K562 (cell line): Measurements from ENCODE around the gene TUBGCP6. TPM values are rescaled to one million over a fixed set of nuclear protein-coding genes. Genes with fewer than 3 reads are reported as not detected.
A peak's percentile ranks its signal among the peaks of the same experiment; 100 is the strongest.

ENCODE experiments used
- ATAC-seq: fragments of 200-7000 bp; cut with Tn5 transposase; 3 replicates; pipeline ENCODE4 v1.9.1; 2020; ENCODE audit warnings: moderate library complexity
- BruUV-seq: library from RNA; stranded (reverse); fragments of 400-500 nt; replicated peaks from 2 replicates; lab custom pipeline; 2021; lab: Mats Ljungman, UMichigan
- CTCF ChIA-PET: fragments of 300-600 bp; formaldehyde crosslinking; extraction: SDS; loops from one replicate; lab custom pipeline; 2021; ENCODE audit warnings: low intra/inter-chr PET ratio; lab: Yijun Ruan, JAX
- POLR2A ChIA-PET: fragments of 300-600, 350-650 bp; sonication (Branson Sonifier 250); formaldehyde crosslinking; extraction: SDS; loops from one replicate; lab custom pipeline; 2021; ENCODE audit warnings: antibody characterized with exemption, inconsistent platforms; lab: Yijun Ruan, JAX
- DNase-seq, 4 experiments: peaks; one replicate each; pipeline versions ENCODE4 v3.0.0 to v3.0.0-alpha.2; 2011 to 2018; ENCODE audit warnings: low spot score in 3 of 4, mixed read lengths in 3 of 4; ENCODE audit errors: extremely low read depth in 1 of 4
- FAIRE-seq: peaks from 2 replicates; lab custom pipeline; 2011; peaks lifted over from hg19 to GRCh38; lab: Jason Lieb, UNC
- H2AFZ ChIP-seq: 2 replicates; pipeline ENCODE4 v1.6.0; 2011; ENCODE audit warnings: low read depth, low read length, control low read depth, inconsistent platforms
- H3K27ac ChIP-seq: fragments of 200-600 bp; 3 replicates; pipeline ENCODE4 v1.8.0; 2011; ENCODE audit warnings: low read depth, mild to moderate bottlenecking, control low read depth, inconsistent platforms, low read length, moderate library complexity, mixed read lengths; ENCODE audit errors: extremely low read depth
- H3K27me3 ChIP-seq, 2 experiments: fragments of 300-600 bp in 1 of 2; 2 replicates in 1 of 2; 3 replicates in 1 of 2; pipeline versions ENCODE4 v1.6.0 to v1.8.0; 2011; ENCODE audit warnings: inconsistent platforms in 2 of 2, low read length in 2 of 2, mild to moderate bottlenecking in 1 of 2, mixed read lengths in 1 of 2, moderate library complexity in 1 of 2; ENCODE audit not compliant: control insufficient read depth in 2 of 2, insufficient read depth in 2 of 2
- H3K36me3 ChIP-seq: fragments of 300-600 bp; 3 replicates; pipeline ENCODE4 v1.8.0; 2011; ENCODE audit warnings: mild to moderate bottlenecking, low read length, inconsistent platforms; ENCODE audit not compliant: control insufficient read depth, insufficient read depth
- H3K4me1 ChIP-seq, 2 experiments: fragments of 200-600 bp in 1 of 2; replicated peaks in 1 of 2; 2 replicates in 1 of 2; 3 replicates in 1 of 2; pipeline versions ENCODE4 v1.5.1 to v1.8.0; 2011; ENCODE audit warnings: inconsistent platforms in 2 of 2, low read length in 2 of 2, mild to moderate bottlenecking in 1 of 2, mixed read lengths in 1 of 2, moderate library complexity in 1 of 2; ENCODE audit not compliant: control insufficient read depth in 2 of 2, insufficient read depth in 2 of 2
- H3K4me2 ChIP-seq: 2 replicates; pipeline ENCODE4 v1.6.1; 2011; ENCODE audit warnings: low read length, control low read depth, inconsistent platforms, mixed read lengths; ENCODE audit not compliant: insufficient read depth
- H3K4me3 ChIP-seq: fragments of 200-600 bp; sonication (generic), shearing (Covaris generic); 2 replicates; pipeline ENCODE4 v1.5.1; 2016; ENCODE audit warnings: control low read depth, inconsistent platforms
- H3K79me2 ChIP-seq: fragments of 200-600 bp; 3 replicates; pipeline ENCODE4 v1.8.0; 2011; ENCODE audit warnings: low read length, inconsistent platforms; ENCODE audit not compliant: control insufficient read depth, insufficient read depth
- H3K9ac ChIP-seq, 2 experiments: 2 replicates each; pipeline versions ENCODE4 v1.6.0 to v1.6.1; 2011; ENCODE audit warnings: low read depth in 2 of 2, low read length in 2 of 2, control low read depth in 1 of 2, inconsistent platforms in 1 of 2, mild to moderate bottlenecking in 1 of 2, mixed read lengths in 1 of 2; ENCODE audit not compliant: insufficient read depth in 1 of 2
- H3K9me1 ChIP-seq: one replicate; pipeline ENCODE4 v1.6.0; 2011; ENCODE audit warnings: inconsistent platforms, mild to moderate bottlenecking, low read length, moderate library complexity; ENCODE audit not compliant: control insufficient read depth, insufficient read depth
- H3K9me3 ChIP-seq: replicated peaks from 2 replicates; pipeline ENCODE4 v1.5.1; 2011; ENCODE audit warnings: low read depth, low read length, inconsistent platforms; ENCODE audit not compliant: control insufficient read depth, insufficient read depth
- H4K20me1 ChIP-seq: replicated peaks from 2 replicates; pipeline ENCODE4 v1.6.1; 2011; ENCODE audit warnings: low read length, inconsistent platforms, mixed read lengths; ENCODE audit not compliant: control insufficient read depth, insufficient read depth
- ATF7 ChIP-seq: fragments of 450-650 bp; IDR thresholded peaks from 2 replicates; pipeline ENCODE4 v1.7.1; 2014; ENCODE audit warnings: mild to moderate bottlenecking, moderate library complexity
- DDX20 ChIP-seq: fragments of 450-650 bp; IDR thresholded peaks from 2 replicates; pipeline ENCODE4 v1.6.1; 2016; ENCODE audit warnings: missing genetic modification characterization, low read depth, mild to moderate bottlenecking, missing compliant biosample characterization, moderate library complexity
- POLR2G ChIP-seq: fragments of 200-400 bp; formaldehyde crosslinking; IDR thresholded peaks from 2 replicates; pipeline ENCODE4 v1.6.1; 2017; ENCODE audit warnings: low read depth, mild to moderate bottlenecking, antibody characterized with exemption, low read length, moderate library complexity
- RBM22 ChIP-seq: fragments of 200-400 bp; formaldehyde crosslinking; IDR thresholded peaks from 2 replicates; pipeline ENCODE4 v1.6.1; 2018; ENCODE audit warnings: low read length, low read depth; ENCODE audit not compliant: poor library complexity, severe bottlenecking
- ZNF143 ChIP-seq: sonication (generic); formaldehyde crosslinking; IDR thresholded peaks from 2 replicates; pipeline ENCODE4 v1.9.0; 2022; ENCODE audit warnings: mild to moderate bottlenecking, missing genetic modification reagents
- ZNF212 ChIP-seq: fragments of 450-650 bp; formaldehyde crosslinking; IDR thresholded peaks from 2 replicates; pipeline ENCODE4 v1.4.0; 2020; ENCODE audit warnings: mild to moderate bottlenecking
- WGBS: fragments of 100-300 bp; shearing (Covaris generic); methylation state at CpG from one replicate; pipeline ENCODE4 v1.1.6; 2016; ENCODE audit warnings: low coverage, mixed read lengths; ENCODE audit not compliant: insufficient coverage; ENCODE audit errors: missing lambda C conversion rate; 5-methylcytosine and 5-hydroxymethylcytosine counted together
- in situ Hi-C: fragments of 300-500 bp; cut with MboI; formaldehyde crosslinking; loops from 4 replicates; pipeline ENCODE4 v1.15.0; 2018; ENCODE audit warnings: inconsistent platforms, mixed read lengths
- intact Hi-C: fragments of 100-400 bp; cut with micrococcal nuclease; formaldehyde crosslinking; loops from 2 replicates; pipeline ENCODE4 v1.14.2; 2022
- polyA plus RNA-seq, 8 experiments: library from polyadenylated mRNA; depleted of rRNA in 4 of 8; stranded (reverse) in 5 of 8; unstranded in 3 of 8; fragments of >200 nt; fragmentation: Nextera tagmentation in 2 of 8; fragmentation: Illumina TruSeq in 1 of 8; extraction: Ambion mirVana in 2 of 8; extraction: Trizol in 1 of 8; gene quantifications; 2 replicates each; pipeline versions ENCODE4 v1.2.1 to v1.2.3, GENCODE V29; 2011 to 2014; ENCODE audit warnings: inconsistent platforms in 1 of 8, missing spikeins in 1 of 8
- total RNA-seq, 7 experiments: library from RNA; depleted of rRNA in 6 of 7; stranded (reverse); fragments of >200 nt in 6 of 7; fragmentation: Illumina TruSeq in 2 of 7; extraction: Trizol in 2 of 7; gene quantifications; 2 replicates each; pipeline versions ENCODE4 v1.2.1 to v1.2.3, GENCODE V29; 2011 to 2021; ENCODE audit warnings: low replicate concordance in 1 of 7
- TF ChIP-seq, protein P1 (sequence below): fragments of 250-450 bp; sonication (Bioruptor Pico); IDR thresholded peaks from 2 replicates; pipeline ENCODE4 v1.4.0; 2020

Gene TUBGCP6
- total and polyA plus RNA-seq, 9 of the 15 experiments (the other 6 are each of a cell fraction or from before 2014, with no cell fraction given) = 0.76 to 33.0 (median 10.1) TPM

- Histone ChIP-seq H4K20me1 (0 out of 2 replicates have a peak, but pooled peaks cover 3% of the 10 kb centered on the region), H3K4me1 (peaks cover 0 to 36% of the 10 kb centered on the region in 2 experiments; a peak in 2 of 5 replicates), H3K27ac (no peak overlapping the region), H3K4me3 (no peak overlapping the region), H3K9me1 (no peaks in the 10 kb centered on the region), H3K79me2 (peaks cover 13% of the 10 kb centered on the region; the same call in 2 of the 3 replicates), H3K9ac (no peak overlapping the region), H3K27me3 (no peaks in the 10 kb centered on the region), H2AFZ (no peak overlapping the region), H3K36me3 (peaks cover 64% of the 10 kb centered on the region), H3K9me3 (0 out of 2 replicates have a peak, but pooled peaks cover 2% of the 10 kb centered on the region), H3K4me2 (no peak overlapping the region)
- intact Hi-C loops (no loop called here), in situ Hi-C loops (loop anchor here (5.0 kb wide), 1 partner anchor 68 kb away; no protein-coding TSS in a partner anchor)
- FAIRE-seq = no peak
- ChIA-PET CTCF (interaction anchor here (0.6 to 2.4 kb wide), 3 partner anchors 40 to 64 kb away, joined by 3 to 12 read pairs (median 10); partner anchors contain the start of gene PANX2), POLR2A (no interaction called here)
- WGBS = 93% methylated on average over 11 of the region's 32 CpGs
- no peak for ATAC-seq
- TF ChIP-seq RBM22 = peak; percentile 63
- TF ChIP-seq POLR2G = peak; percentile 69
- TF ChIP-seq ZNF212 (CRISPR knock-in tag) = no peak
- no peak for TF ChIP-seq ATF7
- TF ChIP-seq, protein P1, sequence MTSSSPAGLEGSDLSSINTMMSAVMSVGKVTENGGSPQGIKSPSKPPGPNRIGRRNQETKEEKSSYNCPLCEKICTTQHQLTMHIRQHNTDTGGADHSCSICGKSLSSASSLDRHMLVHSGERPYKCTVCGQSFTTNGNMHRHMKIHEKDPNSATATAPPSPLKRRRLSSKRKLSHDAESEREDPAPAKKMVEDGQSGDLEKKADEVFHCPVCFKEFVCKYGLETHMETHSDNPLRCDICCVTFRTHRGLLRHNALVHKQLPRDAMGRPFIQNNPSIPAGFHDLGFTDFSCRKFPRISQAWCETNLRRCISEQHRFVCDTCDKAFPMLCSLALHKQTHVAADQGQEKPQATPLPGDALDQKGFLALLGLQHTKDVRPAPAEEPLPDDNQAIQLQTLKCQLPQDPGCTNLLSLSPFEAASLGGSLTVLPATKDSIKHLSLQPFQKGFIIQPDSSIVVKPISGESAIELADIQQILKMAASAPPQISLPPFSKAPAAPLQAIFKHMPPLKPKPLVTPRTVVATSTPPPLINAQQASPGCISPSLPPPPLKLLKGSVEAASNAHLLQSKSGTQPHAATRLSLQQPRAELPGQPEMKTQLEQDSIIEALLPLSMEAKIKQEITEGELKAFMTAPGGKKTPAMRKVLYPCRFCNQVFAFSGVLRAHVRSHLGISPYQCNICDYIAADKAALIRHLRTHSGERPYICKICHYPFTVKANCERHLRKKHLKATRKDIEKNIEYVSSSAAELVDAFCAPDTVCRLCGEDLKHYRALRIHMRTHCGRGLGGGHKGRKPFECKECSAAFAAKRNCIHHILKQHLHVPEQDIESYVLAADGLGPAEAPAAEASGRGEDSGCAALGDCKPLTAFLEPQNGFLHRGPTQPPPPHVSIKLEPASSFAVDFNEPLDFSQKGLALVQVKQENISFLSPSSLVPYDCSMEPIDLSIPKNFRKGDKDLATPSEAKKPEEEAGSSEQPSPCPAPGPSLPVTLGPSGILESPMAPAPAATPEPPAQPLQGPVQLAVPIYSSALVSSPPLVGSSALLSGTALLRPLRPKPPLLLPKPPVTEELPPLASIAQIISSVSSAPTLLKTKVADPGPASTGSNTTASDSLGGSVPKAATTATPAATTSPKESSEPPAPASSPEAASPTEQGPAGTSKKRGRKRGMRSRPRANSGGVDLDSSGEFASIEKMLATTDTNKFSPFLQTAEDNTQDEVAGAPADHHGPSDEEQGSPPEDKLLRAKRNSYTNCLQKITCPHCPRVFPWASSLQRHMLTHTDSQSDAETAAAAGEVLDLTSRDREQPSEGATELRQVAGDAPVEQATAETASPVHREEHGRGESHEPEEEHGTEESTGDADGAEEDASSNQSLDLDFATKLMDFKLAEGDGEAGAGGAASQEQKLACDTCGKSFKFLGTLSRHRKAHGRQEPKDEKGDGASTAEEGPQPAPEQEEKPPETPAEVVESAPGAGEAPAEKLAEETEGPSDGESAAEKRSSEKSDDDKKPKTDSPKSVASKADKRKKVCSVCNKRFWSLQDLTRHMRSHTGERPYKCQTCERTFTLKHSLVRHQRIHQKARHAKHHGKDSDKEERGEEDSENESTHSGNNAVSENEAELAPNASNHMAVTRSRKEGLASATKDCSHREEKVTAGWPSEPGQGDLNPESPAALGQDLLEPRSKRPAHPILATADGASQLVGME (CRISPR knock-in tag) = no peak
- TF ChIP-seq DDX20 (tag) = no peak
- no peak for TF ChIP-seq ZNF143 (CRISPR knock-in tag)
- no TSS peak for BruUV-seq
- no peak for DNase-seq
These were observed 34.3 kb downstream of the TUBGCP6 start for GRCh38 chr22:50210378-50211139.
